Measurements from ENCODE around the gene ACTR8. TPM values are rescaled to one million over a fixed set of nuclear protein-coding genes. Genes with fewer than 3 reads are reported as not detected.

ACTR8 gene
- total RNA-seq, 6 donors from 2014 or later: 16.2 to 29.7 (median 20.4) TPM

- DNase-seq (no peak), ATAC-seq (ENCODE audit: low FRiP score in 2 of 2) (no peak)
- no peak for TF ChIP-seq EP300 (IDR thresholded peaks at IDR 0.05)
- no peak for TF ChIP-seq POLR2AphosphoS5 (IDR thresholded peaks at IDR 0.05)
- TF ChIP-seq CTCF (IDR thresholded peaks at IDR 0.05): no peak
- TF ChIP-seq POLR2A (IDR thresholded peaks at IDR 0.05): no peak
- no peak overlapping the region for H3K27ac ChIP-seq
- H3K36me3 ChIP-seq: peaks cover 0 to 52% (median 8%) of the 10 kb centered on the region in 4 donors
- no peaks in the 10 kb centered on the region for H3K9me3 ChIP-seq
- peaks cover 21 to 23% (median 22%) of the 10 kb centered on the region in 4 donors for H3K4me1 ChIP-seq
- no peaks in the 10 kb centered on the region for H3K27me3 ChIP-seq
- no peak overlapping the region for H3K4me3 ChIP-seq
Observed at GRCh38 chr3:53887446-53887845, 5.5 kb upstream of the ACTR8 start.

- H3K9me3 ChIP-seq: no peaks in the 10 kb centered on the region
- no peak overlapping the region for H3K27ac ChIP-seq
- H3K36me3 ChIP-seq: peaks cover 0 to 52% (median 8%) of the 10 kb centered on the region in 4 donors
- ATAC-seq (ENCODE audit: low FRiP score in 2 of 2) (no peak), DNase-seq (no peak)
- no peaks in the 10 kb centered on the region for H3K27me3 ChIP-seq
- TF ChIP-seq CTCF (IDR thresholded peaks at IDR 0.05): no peak
- TF ChIP-seq POLR2AphosphoS5 (IDR thresholded peaks at IDR 0.05): no peak
- no peak for TF ChIP-seq POLR2A (IDR thresholded peaks at IDR 0.05)
- no peak for TF ChIP-seq EP300 (IDR thresholded peaks at IDR 0.05)
- 87 to 94% methylated on average over 3 of the region's 3 CpGs for WGBS, 2 donors
- peaks cover 20 to 26% (median 22%) of the 10 kb centered on the region in 4 donors for H3K4me1 ChIP-seq
- no peak overlapping the region for H3K4me3 ChIP-seq
Observed at GRCh38 chr3:53885239-53885638, 3.3 kb upstream of the ACTR8 start.

- TF ChIP-seq CTCF (IDR thresholded peaks at IDR 0.05): no peak
- TF ChIP-seq POLR2AphosphoS5 (IDR thresholded peaks at IDR 0.05): no peak
- TF ChIP-seq POLR2A (IDR thresholded peaks at IDR 0.05): no peak
- TF ChIP-seq EP300 (IDR thresholded peaks at IDR 0.05): no peak
- WGBS, 2 donors: 93 to 97% methylated on average over 11 of the region's 11 CpGs
- Histone ChIP-seq H3K36me3 (peaks cover 2 to 56% (median 9%) of the 10 kb centered on the region in 4 donors), H3K4me3 (no peak overlapping the region), H3K27ac (no peak overlapping the region), H3K27me3 (no peaks in the 10 kb centered on the region), H3K4me1 (peaks cover 15 to 21% (median 19%) of the 10 kb centered on the region in 4 donors), H3K9me3 (no peaks in the 10 kb centered on the region)
- DNase-seq (no peak), ATAC-seq (ENCODE audit: low FRiP score in 2 of 2) (no peak)
Observed at GRCh38 chr3:53884623-53885022, 2.7 kb upstream of the ACTR8 start.

- H3K36me3 ChIP-seq: peaks cover 8 to 68% (median 24%) of the 10 kb centered on the region in 4 donors
- TF ChIP-seq POLR2A (IDR thresholded peaks at IDR 0.05) (no peak), POLR2AphosphoS5 (IDR thresholded peaks at IDR 0.05) (no peak), EP300 (IDR thresholded peaks at IDR 0.05) (no peak), CTCF (IDR thresholded peaks at IDR 0.05) (no peak)
- ATAC-seq (ENCODE audit: low FRiP score in 2 of 2): no peak
- no peaks in the 10 kb centered on the region for H3K9me3 ChIP-seq
- no peaks in the 10 kb centered on the region for H3K27me3 ChIP-seq
- WGBS, 2 donors: 92 to 96% methylated on average over 4 of the region's 4 CpGs
- H3K4me3 ChIP-seq: no peak overlapping the region
- no peak overlapping the region for H3K27ac ChIP-seq
- DNase-seq: no peak
- H3K4me1 ChIP-seq: peaks cover 9 to 17% (median 13%) of the 10 kb centered on the region in 4 donors
Observed at GRCh38 chr3:53883008-53883407, 1.1 kb upstream of the ACTR8 start.

All from upper lobe of left lung (tissue), 6 donors.